ENCODE results near the gene LMBR1L. TPM values are rescaled to one million over a fixed set of nuclear protein-coding genes. Genes with fewer than 3 reads are reported as not detected.
A peak's percentile ranks its signal among the peaks of the same experiment; 100 is the strongest.

The LMBR1L gene
- total RNA-seq, 1 donor from 2014 or later: 74.2 TPM

GRCh38 chr12:49109641-49110463 is 795 bp downstream of the LMBR1L start:
- no peak for TF ChIP-seq CTCF (IDR thresholded peaks at IDR 0.05)
- H3K9me3 ChIP-seq: no peaks in the 10 kb centered on the region
- peak overlapping the region; percentile 93 to 95 for H3K27ac ChIP-seq
- intact Hi-C loops (cut with DNase I): loop anchor here (1.0 to 5.0 kb wide), 4 partner anchors 20 to 125 kb away; partner anchors contain the start of genes PRKAG1 and RHEBL1
- peaks cover 7 to 11% of the 10 kb centered on the region in 2 donors for H3K36me3 ChIP-seq
- H3K4me1 ChIP-seq: peaks cover 19 to 39% of the 10 kb centered on the region in 2 donors
- no peak for DNase-seq (ENCODE audit: low spot score in 2 of 2)
- H3K27me3 ChIP-seq: no peaks in the 10 kb centered on the region
- peak overlapping the region; percentile 69 to 73 for H3K4me3 ChIP-seq

GRCh38 chr12:49108958-49109404 is 1.7 kb downstream of the LMBR1L start:
- no peaks in the 10 kb centered on the region for H3K27me3 ChIP-seq
- DNase-seq (ENCODE audit: low spot score in 2 of 2): peak in 1 of 2 donors; percentile 83
- H3K27ac ChIP-seq: peak overlapping the region; percentile 93 to 95
- H3K4me3 ChIP-seq: peak overlapping the region; percentile 69 to 73
- intact Hi-C loops (cut with DNase I): loop anchor here (5.0 kb wide), 1 partner anchor 92 kb away; the partner anchor contains the start of gene PRKAG1
- peaks cover 16 to 20% of the 10 kb centered on the region in 2 donors for H3K36me3 ChIP-seq
- peaks cover 19 to 39% of the 10 kb centered on the region in 2 donors for H3K4me1 ChIP-seq
- no peak for TF ChIP-seq CTCF (IDR thresholded peaks at IDR 0.05)
- no peaks in the 10 kb centered on the region for H3K9me3 ChIP-seq

- no peak for DNase-seq (ENCODE audit: low spot score in 2 of 2)
- peaks cover 19 to 34% of the 10 kb centered on the region in 2 donors for H3K4me1 ChIP-seq
- no peak for TF ChIP-seq CTCF (IDR thresholded peaks at IDR 0.05)
Observed at GRCh38 chr12:49105504-49106084, 5.1 kb downstream of the LMBR1L start.

GRCh38 chr12:49104822-49105221 is 5.8 kb downstream of the LMBR1L start:
- Histone ChIP-seq H3K9me3 (no peaks in the 10 kb centered on the region), H3K4me3 (no peak overlapping the region), H3K4me1 (peaks cover 19 to 34% of the 10 kb centered on the region in 2 donors), H3K27ac (no peak overlapping the region), H3K27me3 (no peaks in the 10 kb centered on the region), H3K36me3 (peaks cover 58 to 61% of the 10 kb centered on the region in 2 donors)
- no peak for TF ChIP-seq CTCF (IDR thresholded peaks at IDR 0.05)
- intact Hi-C loops (cut with DNase I): loop anchor here (5.0 kb wide), 1 partner anchor 88 kb away; the partner anchor contains the start of gene PRKAG1
- DNase-seq (ENCODE audit: low spot score in 2 of 2): no peak

More at GRCh38 chr12:49105504-49106084, 5.1 kb downstream of the LMBR1L start:
- H3K36me3 ChIP-seq: peaks cover 50 to 54% of the 10 kb centered on the region in 2 donors
- H3K27me3 ChIP-seq: no peaks in the 10 kb centered on the region
- no peak overlapping the region for H3K27ac ChIP-seq
- H3K9me3 ChIP-seq: no peaks in the 10 kb centered on the region
- intact Hi-C loops (cut with DNase I): loop anchor here (5.0 kb wide), 1 partner anchor 88 kb away; the partner anchor contains the start of gene PRKAG1
- H3K4me3 ChIP-seq: no peak overlapping the region

GRCh38 chr12:49100380-49100779 is 10.3 kb downstream of the LMBR1L start:
- DNase-seq (ENCODE audit: low spot score in 2 of 2): no peak
- peaks cover 0 to 5% of the 10 kb centered on the region in 2 donors for H3K4me1 ChIP-seq
- H3K4me3 ChIP-seq: no peak overlapping the region
- H3K27me3 ChIP-seq: no peaks in the 10 kb centered on the region
- H3K9me3 ChIP-seq: no peaks in the 10 kb centered on the region
- H3K36me3 ChIP-seq: peaks cover 87 to 90% of the 10 kb centered on the region in 2 donors
- intact Hi-C loops (cut with DNase I): no loop called here
- no peak overlapping the region for H3K27ac ChIP-seq
- no peak for TF ChIP-seq CTCF (IDR thresholded peaks at IDR 0.05)

Data from ascending aorta (tissue), 2 donors.